Nephron progenitor cell (in vitro differentiated cells): ENCODE results near the gene EIF1AD.
A peak's percentile ranks its signal among the peaks of the same experiment; 100 is the strongest.

Experiments
- DNase-seq: peaks from one replicate; pipeline ENCODE4 v3.0.0; 2021
- H3K27ac Mint-ChIP-seq: 2 replicates; pipeline ENCODE4 v1.8.0; 2021; ENCODE audit warnings: mild to moderate bottlenecking, moderate library complexity, mixed read lengths
- H3K27me3 Mint-ChIP-seq: 2 replicates; pipeline ENCODE4 v1.8.0; 2021; ENCODE audit warnings: mild to moderate bottlenecking, low read depth, mixed read lengths; ENCODE audit not compliant: poor library complexity
- H3K36me3 Mint-ChIP-seq: 2 replicates; pipeline ENCODE4 v1.8.0; 2021; ENCODE audit warnings: low read depth, mixed read lengths
- H3K4me1 Mint-ChIP-seq: 2 replicates; pipeline ENCODE4 v1.8.0; 2021; ENCODE audit warnings: mixed read lengths
- H3K4me3 Mint-ChIP-seq: 2 replicates; pipeline ENCODE4 v1.8.0; 2021; ENCODE audit warnings: mild to moderate bottlenecking, moderate library complexity, mixed read lengths
- H3K9me3 Mint-ChIP-seq: 2 replicates; pipeline ENCODE4 v1.8.0; 2021; ENCODE audit warnings: mild to moderate bottlenecking, moderate library complexity, mixed read lengths
- TF ChIP-seq, protein P1 (sequence below): fragments of 200-600 bp; sonication (generic); IDR thresholded peaks from 2 replicates; pipeline ENCODE4 v1.5.0; 2021; ENCODE audit warnings: antibody characterized with exemption

EIF1AD gene

DNA sequence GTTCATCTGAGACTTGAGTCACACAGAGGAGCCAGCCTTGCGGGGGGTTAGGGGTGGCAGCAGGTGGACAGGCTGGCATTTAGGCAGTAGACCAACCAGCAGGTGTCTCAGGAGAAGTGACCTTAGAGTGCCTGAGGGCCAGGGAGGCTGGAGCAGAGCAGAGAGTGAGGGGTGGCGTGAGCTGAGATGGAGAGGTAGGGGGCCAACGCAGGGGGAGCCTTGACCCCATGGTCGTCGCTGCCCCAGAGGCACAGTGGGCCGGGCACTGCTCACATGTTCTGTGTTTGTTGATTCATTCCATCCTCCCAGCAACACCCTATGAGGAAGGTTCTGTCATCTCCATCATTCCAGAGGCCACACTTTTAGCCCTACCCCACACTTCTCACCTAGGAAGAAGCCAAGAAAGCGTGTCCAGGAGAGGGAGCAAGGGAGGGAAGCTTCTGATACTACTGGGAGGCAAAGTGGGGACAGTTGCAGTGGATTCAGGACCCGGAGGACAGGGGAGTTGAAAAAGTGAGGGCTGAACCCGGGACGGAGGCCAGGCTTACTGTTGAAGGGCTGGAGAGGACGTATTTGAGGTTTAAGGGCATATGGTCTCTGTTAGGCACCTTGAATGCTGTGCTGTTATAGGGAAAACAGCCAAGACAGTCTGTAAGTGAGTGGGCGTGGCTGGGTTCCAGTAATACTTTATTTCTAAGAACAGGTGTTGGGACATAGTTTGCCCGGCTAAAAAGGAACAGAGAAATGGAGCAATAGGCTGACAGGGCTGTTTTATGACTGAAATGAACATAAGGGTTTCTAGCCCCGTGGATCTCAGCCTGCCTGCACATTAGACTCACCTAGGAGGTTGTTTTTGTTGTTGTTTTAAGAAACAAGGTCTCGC, 33.1 kb downstream of the EIF1AD start:
- peaks cover 63% of the 10 kb centered on the region for H3K36me3 Mint-ChIP-seq
- TF ChIP-seq, protein P1, sequence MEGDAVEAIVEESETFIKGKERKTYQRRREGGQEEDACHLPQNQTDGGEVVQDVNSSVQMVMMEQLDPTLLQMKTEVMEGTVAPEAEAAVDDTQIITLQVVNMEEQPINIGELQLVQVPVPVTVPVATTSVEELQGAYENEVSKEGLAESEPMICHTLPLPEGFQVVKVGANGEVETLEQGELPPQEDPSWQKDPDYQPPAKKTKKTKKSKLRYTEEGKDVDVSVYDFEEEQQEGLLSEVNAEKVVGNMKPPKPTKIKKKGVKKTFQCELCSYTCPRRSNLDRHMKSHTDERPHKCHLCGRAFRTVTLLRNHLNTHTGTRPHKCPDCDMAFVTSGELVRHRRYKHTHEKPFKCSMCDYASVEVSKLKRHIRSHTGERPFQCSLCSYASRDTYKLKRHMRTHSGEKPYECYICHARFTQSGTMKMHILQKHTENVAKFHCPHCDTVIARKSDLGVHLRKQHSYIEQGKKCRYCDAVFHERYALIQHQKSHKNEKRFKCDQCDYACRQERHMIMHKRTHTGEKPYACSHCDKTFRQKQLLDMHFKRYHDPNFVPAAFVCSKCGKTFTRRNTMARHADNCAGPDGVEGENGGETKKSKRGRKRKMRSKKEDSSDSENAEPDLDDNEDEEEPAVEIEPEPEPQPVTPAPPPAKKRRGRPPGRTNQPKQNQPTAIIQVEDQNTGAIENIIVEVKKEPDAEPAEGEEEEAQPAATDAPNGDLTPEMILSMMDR, result no peak

DNA sequence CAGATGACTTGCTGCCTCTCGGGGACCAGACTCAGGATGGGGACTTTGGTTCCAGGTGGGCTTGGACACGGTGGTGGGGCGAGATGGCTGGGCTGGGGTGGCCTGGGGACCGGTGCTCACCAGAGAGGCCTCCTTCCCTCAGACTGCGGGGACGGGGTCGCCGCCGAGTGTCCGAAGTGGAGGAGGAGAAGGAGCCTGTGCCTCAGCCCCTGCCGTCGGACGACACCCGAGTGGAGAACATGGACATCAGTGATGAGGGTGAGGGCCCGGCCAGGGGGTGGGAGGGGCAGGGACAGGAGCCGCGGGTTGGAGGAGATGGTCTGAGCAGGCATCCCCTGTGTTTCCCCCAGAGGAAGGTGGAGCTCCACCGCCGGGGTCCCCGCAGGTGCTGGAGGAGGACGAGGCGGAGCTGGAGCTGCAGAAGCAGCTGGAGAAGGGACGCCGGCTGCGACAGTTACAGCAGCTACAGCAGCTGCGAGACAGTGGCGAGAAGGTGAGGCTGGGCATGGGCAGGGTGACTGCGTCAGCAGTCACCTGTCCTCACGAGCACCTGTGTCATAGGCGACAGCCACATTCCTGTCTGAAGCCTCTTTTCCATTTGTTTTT, 34.5 kb downstream of the EIF1AD start:
- Mint-ChIP-seq H3K4me3 (no peak overlapping the region), H3K9me3 (no peaks in the 10 kb centered on the region), H3K36me3 (peaks cover 50% of the 10 kb centered on the region), H3K4me1 (peaks cover 35% of the 10 kb centered on the region), H3K27me3 (peaks cover 5% of the 10 kb centered on the region), H3K27ac (no peak overlapping the region)
- DNase-seq, result no peak
- TF ChIP-seq, protein P1, result no peak

More for the DNA sequence above, 33.1 kb downstream of the EIF1AD start:
- H3K27ac Mint-ChIP-seq, result peak overlapping the region; percentile 46
- DNase-seq, result no peak
- no peak overlapping the region for H3K4me3 Mint-ChIP-seq
- H3K27me3 Mint-ChIP-seq, result peaks cover 5% of the 10 kb centered on the region
- H3K4me1 Mint-ChIP-seq, result peaks cover 21% of the 10 kb centered on the region
- H3K9me3 Mint-ChIP-seq, result no peaks in the 10 kb centered on the region

DNA sequence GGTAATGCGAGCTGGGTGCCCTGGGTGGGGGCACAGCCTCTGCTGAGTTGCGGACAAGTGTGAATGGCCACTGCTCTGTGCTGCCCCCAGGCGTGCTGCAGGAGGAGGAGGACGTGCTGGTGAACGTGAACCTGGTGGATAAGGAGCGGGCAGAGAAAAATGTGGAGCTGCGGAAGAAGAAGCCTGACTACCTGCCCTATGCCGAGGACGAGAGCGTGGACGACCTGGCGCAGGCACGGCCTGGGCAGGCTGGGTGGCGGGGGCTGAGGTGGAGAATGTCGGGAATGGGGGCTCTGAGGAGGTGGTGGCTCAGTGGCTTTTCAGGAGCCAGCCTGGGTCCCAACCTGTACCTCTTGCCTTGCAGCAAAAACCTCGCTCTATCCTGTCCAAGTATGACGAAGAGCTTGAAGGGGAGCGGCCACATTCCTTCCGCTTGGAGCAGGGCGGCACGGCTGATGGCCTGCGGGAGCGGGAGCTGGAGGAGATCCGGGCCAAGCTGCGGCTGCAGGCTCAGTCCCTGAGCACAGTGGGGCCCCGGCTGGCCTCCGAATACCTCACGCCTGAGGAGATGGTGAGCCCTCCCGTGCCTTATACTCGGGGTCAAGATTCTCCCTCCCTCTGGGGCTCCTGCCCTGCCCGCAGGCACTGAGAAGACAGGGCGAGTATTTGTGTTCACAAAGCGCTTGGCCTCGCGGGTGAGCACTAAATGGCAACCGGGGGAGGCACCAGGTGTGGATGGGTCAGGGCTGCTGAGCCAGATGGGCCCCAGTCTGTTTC, 35.8 kb downstream of the EIF1AD start:
- H3K27me3 Mint-ChIP-seq, result no peaks in the 10 kb centered on the region
- TF ChIP-seq, protein P1, result no peak
- peaks cover 39% of the 10 kb centered on the region for H3K36me3 Mint-ChIP-seq
- DNase-seq, result no peak
- peaks cover 45% of the 10 kb centered on the region for H3K4me1 Mint-ChIP-seq
- H3K27ac Mint-ChIP-seq, result no peak overlapping the region
- H3K4me3 Mint-ChIP-seq, result no peak overlapping the region
- H3K9me3 Mint-ChIP-seq, result no peaks in the 10 kb centered on the region

DNA sequence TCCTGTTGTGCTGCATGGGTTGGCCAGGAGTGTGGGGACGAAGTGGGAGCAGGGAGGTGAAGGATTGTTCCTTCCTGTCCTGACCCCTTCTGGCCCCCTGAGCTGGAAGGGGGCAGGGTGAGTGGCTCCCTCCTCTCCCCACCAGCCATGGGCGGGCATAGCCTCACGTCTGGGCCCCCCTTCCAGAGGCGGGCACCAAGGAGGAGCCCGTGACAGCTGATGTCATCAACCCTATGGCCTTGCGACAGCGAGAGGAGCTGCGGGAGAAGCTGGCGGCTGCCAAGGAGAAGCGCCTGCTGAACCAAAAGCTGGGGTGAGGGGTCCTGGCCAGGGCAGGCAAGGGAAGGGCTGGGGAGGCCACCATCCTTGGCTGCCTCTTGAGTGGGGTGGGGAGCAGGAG, 37.1 kb downstream of the EIF1AD start:
- Mint-ChIP-seq H3K4me3 (no peak overlapping the region), H3K4me1 (peaks cover 44% of the 10 kb centered on the region), H3K27ac (no peak overlapping the region), H3K9me3 (no peaks in the 10 kb centered on the region), H3K27me3 (no peaks in the 10 kb centered on the region), H3K36me3 (peaks cover 32% of the 10 kb centered on the region)
- TF ChIP-seq, protein P1, result no peak
- DNase-seq, result no peak

DNA sequence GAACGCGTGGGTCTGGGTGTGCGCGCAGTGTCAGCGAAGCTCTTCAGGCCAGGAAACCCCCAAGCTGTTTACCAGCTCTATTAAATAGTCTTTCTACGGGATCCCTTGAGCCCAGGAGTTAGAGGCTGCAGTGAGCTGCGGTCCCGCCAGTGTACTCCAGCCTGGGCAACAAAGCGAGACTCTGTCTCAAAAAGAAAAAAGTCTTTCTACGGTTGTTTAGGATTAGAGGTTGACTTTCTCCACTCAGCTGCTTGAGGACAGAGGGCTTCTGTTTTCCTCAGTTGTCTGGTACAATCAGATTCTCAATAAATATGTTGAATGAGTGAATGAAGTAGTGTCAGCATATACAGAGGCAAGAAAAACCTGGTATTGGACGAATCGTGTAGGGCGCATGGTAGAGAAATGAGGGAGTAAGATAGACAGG, 39.8 kb downstream of the EIF1AD start:
- Mint-ChIP-seq H3K4me3 (peak overlapping the region; percentile 94), H3K27me3 (peaks cover 1% of the 10 kb centered on the region), H3K4me1 (peaks cover 53% of the 10 kb centered on the region), H3K36me3 (peaks cover 17% of the 10 kb centered on the region), H3K9me3 (no peaks in the 10 kb centered on the region), H3K27ac (no peak overlapping the region)
- DNase-seq, result no peak
- TF ChIP-seq, protein P1, result no peak
